Neuronal stem cell (in vitro differentiated cells): Measurements from ENCODE around the gene BPIFB3.

Experiments
- DNase-seq: peaks from one replicate; pipeline ENCODE4 v3.0.0-alpha.2; 2013; ENCODE audit warnings: low spot score
- H2AFZ ChIP-seq: one replicate; pipeline ENCODE4 v1.6.1; 2013; ENCODE audit warnings: mild to moderate bottlenecking, low read length, inconsistent platforms
- H2AK5ac ChIP-seq: 2 replicates; pipeline ENCODE4 v1.6.1; 2013; ENCODE audit warnings: low read depth, mild to moderate bottlenecking, inconsistent platforms, low read length, moderate library complexity, mixed read lengths
- H2BK120ac ChIP-seq: 2 replicates; pipeline ENCODE4 v1.6.1; 2013; ENCODE audit warnings: low read depth, mild to moderate bottlenecking, inconsistent platforms, low read length, moderate library complexity, mixed read lengths
- H2BK12ac ChIP-seq: one replicate; pipeline ENCODE4 v1.6.1; 2013; ENCODE audit warnings: low read length, inconsistent platforms
- H2BK15ac ChIP-seq: 2 replicates; pipeline ENCODE4 v1.6.1; 2013; ENCODE audit warnings: mild to moderate bottlenecking, low read length, inconsistent platforms, mixed read lengths
- H2BK5ac ChIP-seq: one replicate; pipeline ENCODE4 v1.6.1; 2013; ENCODE audit warnings: inconsistent platforms, mild to moderate bottlenecking, low read length, moderate library complexity
- H3K14ac ChIP-seq: one replicate; pipeline ENCODE4 v1.6.1; 2013; ENCODE audit warnings: low read length, inconsistent platforms
- H3K18ac ChIP-seq: 2 replicates; pipeline ENCODE4 v1.6.1; 2013; ENCODE audit warnings: low read length, inconsistent platforms
- H3K23ac ChIP-seq: 2 replicates; pipeline ENCODE4 v1.6.1; 2013; ENCODE audit warnings: low read depth, mild to moderate bottlenecking, mixed read lengths, low read length, inconsistent platforms; ENCODE audit not compliant: poor library complexity
- H3K27ac ChIP-seq: replicated peaks from 3 replicates; pipeline ENCODE4 v1.5.1; 2013; ENCODE audit warnings: low read length, inconsistent platforms
- H3K27me3 ChIP-seq, 3 experiments: 2 replicates each; pipeline ENCODE4 v1.6.1; 2013; ENCODE audit warnings: low read length in 3 of 3, mild to moderate bottlenecking in 2 of 3, inconsistent platforms in 1 of 3, low read depth in 1 of 3, mixed read lengths in 1 of 3, moderate library complexity in 1 of 3; ENCODE audit not compliant: control insufficient read depth in 3 of 3, insufficient read depth in 3 of 3
- H3K36me3 ChIP-seq, 2 donors: replicated peaks in 1 of 2; 2 replicates each; pipeline ENCODE4 v1.6.1; 2013; ENCODE audit warnings: low read length in 2 of 2; ENCODE audit not compliant: control insufficient read depth in 2 of 2, insufficient read depth in 2 of 2
- H3K4ac ChIP-seq: 2 replicates; pipeline ENCODE4 v1.6.1; 2013; ENCODE audit warnings: inconsistent platforms, mild to moderate bottlenecking, low read length, moderate library complexity
- H3K4me1 ChIP-seq, 2 donors: 1 replicate in 1 of 2; 2 replicates in 1 of 2; pipeline ENCODE4 v1.6.1; 2013; ENCODE audit warnings: low read length in 2 of 2, low read depth in 1 of 2; ENCODE audit not compliant: control insufficient read depth in 2 of 2, insufficient read depth in 1 of 2
- H3K4me2 ChIP-seq: one replicate; pipeline ENCODE4 v1.6.1; 2013; ENCODE audit warnings: mild to moderate bottlenecking, low read length, inconsistent platforms; ENCODE audit not compliant: insufficient read depth, poor library complexity, severe bottlenecking
- H3K4me3 ChIP-seq, 2 donors: 2 replicates each; pipeline ENCODE4 v1.5.1; 2013; ENCODE audit warnings: low read length in 2 of 2, mild to moderate bottlenecking in 2 of 2, inconsistent platforms in 1 of 2, moderate library complexity in 1 of 2
- H3K79me1 ChIP-seq: one replicate; pipeline ENCODE4 v1.6.1; 2013; ENCODE audit warnings: low read depth, mild to moderate bottlenecking, inconsistent platforms, low read length, moderate library complexity
- H3K9ac ChIP-seq: one replicate; pipeline ENCODE4 v1.6.1; 2013; ENCODE audit warnings: mild to moderate bottlenecking, low read depth, low read length, inconsistent platforms; ENCODE audit not compliant: poor library complexity
- H3K9me3 ChIP-seq, 2 donors: replicated peaks in 1 of 2; 2 replicates each; pipeline versions ENCODE3 to v1.6.1; 2013; ENCODE audit warnings: low read length in 2 of 2, mild to moderate bottlenecking in 2 of 2, inconsistent platforms in 1 of 2, low read depth in 1 of 2, mixed read lengths in 1 of 2, moderate library complexity in 1 of 2; ENCODE audit not compliant: control insufficient read depth in 2 of 2, insufficient read depth in 1 of 2
- H4K8ac ChIP-seq: one replicate; pipeline ENCODE4 v1.6.1; 2013; ENCODE audit warnings: low read depth, mild to moderate bottlenecking, inconsistent platforms, low read length, moderate library complexity
- H4K91ac ChIP-seq: one replicate; pipeline ENCODE4 v1.6.1; 2013; ENCODE audit warnings: low read length, low read depth, mild to moderate bottlenecking, inconsistent platforms; ENCODE audit not compliant: poor library complexity
- WGBS, 2 donors: extraction: QIAGEN DNeasy Blood & Tissue Kit; methylation state at CpG; one replicate each; pipeline ENCODE4 v1.1.7; 2013; ENCODE audit warnings: missing lambda C conversion rate in 2 of 2, mixed read lengths in 1 of 2; ENCODE audit not compliant: insufficient read length in 2 of 2, insufficient replicate concordance in 1 of 2; ENCODE audit errors: extremely low coverage in 2 of 2; 5-methylcytosine and 5-hydroxymethylcytosine counted together

Gene BPIFB3

GRCh38 chr20:33092361-33092760 is 38.7 kb downstream of the BPIFB3 start:
- Histone ChIP-seq H3K4ac (no peak overlapping the region), H3K4me1 (no peaks in the 10 kb centered on the region), H3K36me3 (no peaks in the 10 kb centered on the region)

GRCh38 chr20:33093074-33093473 is 39.4 kb downstream of the BPIFB3 start:
- WGBS, 2 donors: no CpG with 5 or more reads among the region's 1 CpG

More at GRCh38 chr20:33092361-33092760, 38.7 kb downstream of the BPIFB3 start:
- DNase-seq: no peak
- no CpG with 5 or more reads among the region's 3 CpGs for WGBS, 2 donors
- Histone ChIP-seq H3K9ac (no peak overlapping the region), H3K18ac (peak overlapping the region; percentile 68), H4K91ac (no peak overlapping the region), H2BK5ac (no peak overlapping the region), H2BK120ac (no peak overlapping the region), H3K27ac (no peak overlapping the region), H3K23ac (no peak overlapping the region), H4K8ac (no peak overlapping the region), H3K4me3 (no peak overlapping the region), H3K4me2 (no peak overlapping the region), H2BK15ac (no peak overlapping the region), H3K27me3 (peaks cover 0 to 4% (median 2%) of the 10 kb centered on the region in 3 experiments), H2AK5ac (no peak overlapping the region), H3K9me3 (no peaks in the 10 kb centered on the region), H3K79me1 (no peaks in the 10 kb centered on the region), H3K14ac (no peak overlapping the region), H2BK12ac (no peak overlapping the region), H2AFZ (no peak overlapping the region)

GRCh38 chr20:33093582-33093981 is 39.9 kb downstream of the BPIFB3 start:
- no peak overlapping the region for H2BK15ac ChIP-seq
- H3K18ac ChIP-seq: no peak overlapping the region
- no peak overlapping the region for H2AFZ ChIP-seq
- no peak overlapping the region for H4K91ac ChIP-seq
- H3K23ac ChIP-seq: no peak overlapping the region
- no peak overlapping the region for H3K9ac ChIP-seq
- no peak for DNase-seq
- no peaks in the 10 kb centered on the region for H3K36me3 ChIP-seq
- H3K14ac ChIP-seq: no peak overlapping the region
- H3K4me1 ChIP-seq: no peaks in the 10 kb centered on the region
- no peak overlapping the region for H3K4ac ChIP-seq
- H2BK12ac ChIP-seq: no peak overlapping the region
- peaks cover 0 to 2% (median 0%) of the 10 kb centered on the region in 3 experiments for H3K27me3 ChIP-seq
- H3K27ac ChIP-seq: no peak overlapping the region
- H3K4me3 ChIP-seq: no peak overlapping the region
- H2AK5ac ChIP-seq: no peak overlapping the region
- no peak overlapping the region for H4K8ac ChIP-seq
- WGBS, 2 donors: 100% methylated on average over 1 of the region's 1 CpG; no CpG with 5 or more reads in 1 of the 2 donors
- no peak overlapping the region for H2BK120ac ChIP-seq
- no peaks in the 10 kb centered on the region for H3K79me1 ChIP-seq
- H3K9me3 ChIP-seq: no peaks in the 10 kb centered on the region
- H3K4me2 ChIP-seq: no peak overlapping the region
- no peak overlapping the region for H2BK5ac ChIP-seq

More at GRCh38 chr20:33093074-33093473, 39.4 kb downstream of the BPIFB3 start:
- no peak overlapping the region for H2BK12ac ChIP-seq
- no peak overlapping the region for H3K27ac ChIP-seq
- no peaks in the 10 kb centered on the region for H3K9me3 ChIP-seq
- H3K18ac ChIP-seq: no peak overlapping the region
- no peaks in the 10 kb centered on the region for H3K79me1 ChIP-seq
- H3K4me2 ChIP-seq: no peak overlapping the region
- H2BK120ac ChIP-seq: no peak overlapping the region
- H3K9ac ChIP-seq: no peak overlapping the region
- no peak overlapping the region for H3K14ac ChIP-seq
- H3K4me3 ChIP-seq: no peak overlapping the region
- H2AK5ac ChIP-seq: no peak overlapping the region
- H3K27me3 ChIP-seq: peaks cover 0 to 2% (median 0%) of the 10 kb centered on the region in 3 experiments
- H3K4ac ChIP-seq: no peak overlapping the region
- H4K91ac ChIP-seq: no peak overlapping the region
- no peak overlapping the region for H3K23ac ChIP-seq
- no peaks in the 10 kb centered on the region for H3K36me3 ChIP-seq
- H4K8ac ChIP-seq: no peak overlapping the region
- H3K4me1 ChIP-seq: no peaks in the 10 kb centered on the region
- DNase-seq: no peak
- H2BK15ac ChIP-seq: no peak overlapping the region
- no peak overlapping the region for H2BK5ac ChIP-seq
- H2AFZ ChIP-seq: no peak overlapping the region

GRCh38 chr20:33095249-33095648 is 41.5 kb downstream of the BPIFB3 start:
- H3K4me2 ChIP-seq: no peak overlapping the region
- no peak overlapping the region for H2BK5ac ChIP-seq
- no peak overlapping the region for H3K27ac ChIP-seq
- H3K79me1 ChIP-seq: no peaks in the 10 kb centered on the region
- no peak overlapping the region for H3K4me3 ChIP-seq
- H3K4ac ChIP-seq: no peak overlapping the region
- H3K18ac ChIP-seq: no peak overlapping the region
- H3K27me3 ChIP-seq: peaks cover 0 to 2% (median 0%) of the 10 kb centered on the region in 3 experiments
- no peaks in the 10 kb centered on the region for H3K9me3 ChIP-seq
- no peak overlapping the region for H2BK12ac ChIP-seq
- no peak overlapping the region for H4K91ac ChIP-seq
- H2AFZ ChIP-seq: no peak overlapping the region
- no peak for DNase-seq
- H3K36me3 ChIP-seq: no peaks in the 10 kb centered on the region
- H3K4me1 ChIP-seq: no peaks in the 10 kb centered on the region
- H3K23ac ChIP-seq: no peak overlapping the region
- H2BK120ac ChIP-seq: no peak overlapping the region
- H4K8ac ChIP-seq: no peak overlapping the region
- H3K9ac ChIP-seq: no peak overlapping the region
- H2BK15ac ChIP-seq: no peak overlapping the region
- H2AK5ac ChIP-seq: no peak overlapping the region
- no CpG with 5 or more reads among the region's 5 CpGs for WGBS, 2 donors
- no peak overlapping the region for H3K14ac ChIP-seq
